Right lobe of liver (tissue), 6 donors: ENCODE data around the gene CFLAR. TPM values are rescaled to one million over a fixed set of nuclear protein-coding genes. Genes with fewer than 3 reads are reported as not detected.

ENCODE experiments used
- ATAC-seq, 4 donors: fragments of 200-7000 bp; cut with Tn5 transposase; one replicate each; pipeline ENCODE4 v1.9.1; 2020; ENCODE audit warnings: mild to moderate bottlenecking in 4 of 4, moderate library complexity in 4 of 4
- DNase-seq, 3 donors: peaks; one replicate each; pipeline ENCODE4 v3.0.0-alpha.2; 2020
- H3K27ac ChIP-seq, 3 donors: fragments of 200-600 bp; one replicate each; pipeline ENCODE4 v1.8.0; 2022
- H3K27me3 ChIP-seq, 2 donors: fragments of 200-600 bp; one replicate each; pipeline ENCODE4 v1.8.0; 2022
- H3K36me3 ChIP-seq, 4 donors: fragments of 200-600 bp; sonication (generic) in 1 of 4; one replicate each; pipeline versions ENCODE4 v1.5.1 to v1.8.0; 2017 to 2022; ENCODE audit warnings: control low read depth in 1 of 4
- H3K4me1 ChIP-seq, 4 donors: fragments of 200-600 bp; sonication (generic) in 1 of 4; one replicate each; pipeline versions ENCODE4 v1.5.1 to v1.8.0; 2017 to 2022; ENCODE audit warnings: control low read depth in 1 of 4
- H3K4me3 ChIP-seq, 3 donors: fragments of 200-600 bp; one replicate each; pipeline ENCODE4 v1.8.0; 2022
- H3K9me3 ChIP-seq, 4 donors: fragments of 200-600 bp; sonication (generic) in 1 of 4; one replicate each; pipeline versions ENCODE4 v1.5.1 to v1.8.0; 2017 to 2022; ENCODE audit warnings: control low read depth in 1 of 4
- CTCF ChIP-seq, 4 donors: fragments of 200-600 bp in 3 of 4; fragments of 450-650 bp in 1 of 4; IDR thresholded peaks; one replicate each; pipeline versions ENCODE4 v1.5.1 to v1.8.0; 2016 to 2022; ENCODE audit warnings: antibody characterized with exemption in 4 of 4, mild to moderate bottlenecking in 2 of 4
- POLR2A ChIP-seq: fragments of 450-650 bp; IDR thresholded peaks from one replicate; pipeline ENCODE4 v1.6.1; 2017; ENCODE audit warnings: antibody characterized with exemption, mild to moderate bottlenecking
- WGBS: methylation state at CpG from one replicate; pipeline ENCODE4 v1.1.6; 2018; ENCODE audit warnings: low coverage, low lambda C conversion rate; ENCODE audit not compliant: insufficient coverage; ENCODE audit errors: missing lambda C conversion rate; 5-methylcytosine and 5-hydroxymethylcytosine counted together
- intact Hi-C, 2 donors: fragments of 100-400 bp; cut with DNase I; formaldehyde crosslinking; loops; one replicate each; pipeline versions ENCODE4 v1.11.2 to v1.14.1; 2022
- total RNA-seq, 6 experiments: library from RNA; depleted of rRNA in 2 of 6; stranded (reverse); fragments of >200 nt in 2 of 6; fragmentation: NEBNext Ultra II Directional in 3 of 6; extraction: Animal tissue kit (Norgen Biotek cat#: 25700) in 3 of 6; gene quantifications; one replicate each; pipeline versions ENCODE4 v1.1.0 to v1.2.4, GENCODE V29; 2016 to 2023
- donor health status: DM: no; HTN: yes; CAD: no.
- donor health status: DM: no; HTN: no; CAD: no.
- donor health status: DM: no; HTN: no; CAD: no.
- donor health status: DM: no; HTN: yes; CAD: no.
- donor health status: DM: no; HTN: yes; CAD: no.

CFLAR gene
- total RNA-seq, 6 experiments from 2014 or later = 50.2 to 85.4 (median 66.3) TPM

DNA sequence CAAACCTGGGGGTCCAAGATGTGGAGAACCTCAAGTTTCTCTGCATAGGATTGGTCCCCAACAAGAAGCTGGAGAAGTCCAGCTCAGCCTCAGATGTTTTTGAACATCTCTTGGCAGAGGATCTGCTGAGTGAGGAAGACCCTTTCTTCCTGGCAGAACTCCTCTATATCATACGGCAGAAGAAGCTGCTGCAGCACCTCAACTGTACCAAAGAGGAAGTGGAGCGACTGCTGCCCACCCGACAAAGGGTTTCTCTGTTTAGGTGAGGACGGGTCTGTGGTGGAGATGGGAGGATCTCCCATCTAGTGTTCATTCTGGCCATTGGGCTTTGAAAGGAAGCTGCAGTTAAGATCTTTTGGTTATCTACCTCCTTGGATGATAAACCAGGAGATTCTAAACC, 69.9 kb downstream of the CFLAR start:
- Histone ChIP-seq H3K27ac (no peak overlapping the region), H3K36me3 (peaks cover 0 to 8% (median 0%) of the 10 kb centered on the region in 4 donors), H3K9me3 (no peaks in the 10 kb centered on the region), H3K4me1 (peaks cover 0 to 18% (median 1%) of the 10 kb centered on the region in 4 donors), H3K4me3 (no peak overlapping the region), H3K27me3 (no peaks in the 10 kb centered on the region)
- ATAC-seq = no peak
- no peak for DNase-seq
- intact Hi-C loops = loop anchor here in 1 of 2 donors (5.0 kb wide), 1 partner anchor 46 kb away; no protein-coding TSS in a partner anchor
- 63% methylated on average over 2 of the region's 4 CpGs for WGBS
- no peak for TF ChIP-seq CTCF (IDR thresholded peaks at IDR 0.05)
- TF ChIP-seq POLR2A = no peak

- Histone ChIP-seq H3K4me3 (no peak overlapping the region), H3K4me1 (peaks cover 0 to 29% (median 7%) of the 10 kb centered on the region in 4 donors), H3K27me3 (no peaks in the 10 kb centered on the region), H3K9me3 (no peaks in the 10 kb centered on the region), H3K36me3 (peaks cover 0 to 8% (median 0%) of the 10 kb centered on the region in 4 donors), H3K27ac (no peak overlapping the region)
- TF ChIP-seq POLR2A (no peak), CTCF (IDR thresholded peaks at IDR 0.05) (no peak)
- intact Hi-C loops = loop anchor here in 1 of 2 donors (5.0 kb wide), 1 partner anchor 45 kb away; no protein-coding TSS in a partner anchor
- DNase-seq (no peak), ATAC-seq (no peak)
- 90% methylated on average over 4 of the region's 5 CpGs for WGBS
Observed at GRCh38 chr2:201186982-201187381, 71.0 kb downstream of the CFLAR start.

DNA sequence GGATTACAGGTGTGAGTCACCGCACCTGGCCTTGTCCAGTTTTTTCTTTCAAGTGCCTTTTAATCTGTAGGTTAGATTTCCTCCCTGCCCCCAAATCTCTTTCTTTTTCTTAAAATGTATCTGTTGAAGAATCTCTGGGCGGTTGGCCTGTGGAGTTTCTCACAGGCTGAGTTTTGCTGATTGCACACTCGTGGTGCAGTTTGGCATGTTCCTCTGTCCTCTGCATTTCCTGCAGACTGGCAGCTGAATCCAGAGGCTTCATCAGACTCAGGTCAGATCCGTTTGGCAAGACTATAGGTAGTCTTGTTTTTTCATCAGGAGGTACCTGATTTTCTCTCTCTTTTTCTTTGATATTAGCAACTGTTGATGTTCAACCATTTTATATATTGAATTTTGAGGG, 72.5 kb downstream of the CFLAR start:
- Histone ChIP-seq H3K4me1 (peaks cover 0 to 35% (median 9%) of the 10 kb centered on the region in 4 donors), H3K27me3 (no peaks in the 10 kb centered on the region), H3K4me3 (no peak overlapping the region), H3K27ac (no peak overlapping the region), H3K9me3 (no peaks in the 10 kb centered on the region), H3K36me3 (peaks cover 0 to 10% (median under 1%) of the 10 kb centered on the region in 4 donors)
- intact Hi-C loops = loop anchor here in 1 of 2 donors (5.0 kb wide), 1 partner anchor 44 kb away; no protein-coding TSS in a partner anchor
- no peak for TF ChIP-seq POLR2A
- no peak for TF ChIP-seq CTCF (IDR thresholded peaks at IDR 0.05)
- WGBS = 91% methylated on average over 4 of the region's 4 CpGs
- no peak for ATAC-seq
- DNase-seq = no peak

DNA sequence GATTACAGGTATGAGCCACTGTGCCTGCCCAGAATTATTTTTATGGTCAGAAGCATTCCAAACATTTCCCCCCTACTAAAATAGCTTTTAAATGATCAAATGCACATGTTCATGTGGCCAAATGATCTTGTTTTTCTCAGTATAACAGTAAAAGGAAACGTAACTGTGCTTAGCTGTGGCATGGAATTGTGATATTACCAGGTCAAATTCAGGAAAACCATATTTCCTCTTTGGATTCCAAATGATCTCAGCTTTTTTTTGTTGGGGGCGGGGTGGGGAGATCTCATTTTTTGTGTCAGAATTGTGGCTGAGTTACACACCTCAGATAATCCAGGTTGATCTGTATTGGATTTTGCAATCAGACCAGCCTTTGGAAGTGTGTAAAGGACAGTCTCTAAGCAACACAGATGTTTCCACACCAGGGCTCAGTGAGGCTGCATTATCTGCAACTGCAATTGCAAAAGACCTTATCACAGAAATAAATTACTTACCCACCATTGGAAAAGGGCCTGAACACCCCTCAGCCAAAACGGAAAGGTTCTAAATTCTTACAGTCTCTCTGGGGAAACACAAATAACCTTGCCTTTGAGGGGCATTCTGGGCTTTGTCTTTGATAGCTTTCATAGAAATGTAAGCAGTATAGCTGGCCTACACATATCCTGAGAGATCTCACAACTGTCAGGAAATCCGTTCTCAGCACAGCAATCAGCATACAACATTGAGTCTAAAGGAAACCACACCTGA, 75.3 kb downstream of the CFLAR start:
- no peak for TF ChIP-seq POLR2A
- TF ChIP-seq CTCF (IDR thresholded peaks at IDR 0.05) = no peak
- Histone ChIP-seq H3K27me3 (no peaks in the 10 kb centered on the region), H3K9me3 (no peaks in the 10 kb centered on the region), H3K27ac (peak overlapping the region; percentile 8 to 54 (median 21)), H3K36me3 (peaks cover 0 to 16% (median 2%) of the 10 kb centered on the region in 4 donors), H3K4me3 (no peak overlapping the region), H3K4me1 (peaks cover 0 to 23% (median 9%) of the 10 kb centered on the region in 4 donors)
- ATAC-seq (peak; percentile 94 to 97 (median 96)), DNase-seq (peak in 1 of 3 donors; percentile 66)
- intact Hi-C loops = no loop called here
- 8% methylated on average over 4 of the region's 4 CpGs for WGBS
